Limb (tissue), 2 donors: Measurements from ENCODE around the gene CCDC149.
A peak's percentile ranks its signal among the peaks of the same experiment; 100 is the strongest.

Experiments
- DNase-seq, 2 donors: peaks; one replicate each; pipeline ENCODE4 v3.0.0-alpha.2; 2016; ENCODE audit errors: extremely low spot score in 2 of 2

Gene CCDC149

DNA sequence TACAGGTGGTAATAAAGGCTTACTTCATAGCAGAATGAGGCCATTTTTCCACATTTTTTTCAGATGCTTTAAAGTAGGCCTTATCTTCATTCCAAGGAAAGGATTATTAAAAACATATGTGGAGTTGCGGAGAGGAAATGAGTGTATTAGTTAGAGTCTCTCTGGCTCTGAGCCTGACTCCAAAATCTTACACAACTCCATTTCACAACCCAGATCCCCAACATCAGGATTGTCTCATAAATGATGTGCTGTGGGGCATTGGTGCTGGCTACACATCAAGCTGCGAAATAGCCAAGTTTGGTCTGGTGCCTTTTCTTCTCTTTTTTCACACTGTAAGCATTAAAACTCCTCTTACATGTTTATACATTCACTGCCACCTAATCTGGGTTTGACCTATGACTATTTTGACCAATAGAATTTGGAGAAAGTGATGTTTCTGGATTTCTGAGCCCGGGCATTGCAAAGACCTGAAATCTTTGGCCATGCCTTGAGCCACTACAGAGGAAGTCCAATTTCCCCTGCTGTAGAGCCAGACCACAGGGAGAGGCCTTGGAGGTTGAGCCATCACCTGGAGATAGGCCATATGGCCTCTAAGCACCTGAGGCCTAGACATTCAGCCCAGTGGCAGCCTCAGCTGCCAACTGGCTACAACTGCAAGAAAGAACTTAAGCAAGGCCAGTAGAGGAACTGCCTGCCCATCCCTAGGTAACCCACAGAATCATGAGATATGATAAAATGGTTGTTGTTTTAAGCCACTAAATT, 134.2 kb downstream of the CCDC149 start:
- peak in 1 of 2 donors; percentile 83 for DNase-seq

DNA sequence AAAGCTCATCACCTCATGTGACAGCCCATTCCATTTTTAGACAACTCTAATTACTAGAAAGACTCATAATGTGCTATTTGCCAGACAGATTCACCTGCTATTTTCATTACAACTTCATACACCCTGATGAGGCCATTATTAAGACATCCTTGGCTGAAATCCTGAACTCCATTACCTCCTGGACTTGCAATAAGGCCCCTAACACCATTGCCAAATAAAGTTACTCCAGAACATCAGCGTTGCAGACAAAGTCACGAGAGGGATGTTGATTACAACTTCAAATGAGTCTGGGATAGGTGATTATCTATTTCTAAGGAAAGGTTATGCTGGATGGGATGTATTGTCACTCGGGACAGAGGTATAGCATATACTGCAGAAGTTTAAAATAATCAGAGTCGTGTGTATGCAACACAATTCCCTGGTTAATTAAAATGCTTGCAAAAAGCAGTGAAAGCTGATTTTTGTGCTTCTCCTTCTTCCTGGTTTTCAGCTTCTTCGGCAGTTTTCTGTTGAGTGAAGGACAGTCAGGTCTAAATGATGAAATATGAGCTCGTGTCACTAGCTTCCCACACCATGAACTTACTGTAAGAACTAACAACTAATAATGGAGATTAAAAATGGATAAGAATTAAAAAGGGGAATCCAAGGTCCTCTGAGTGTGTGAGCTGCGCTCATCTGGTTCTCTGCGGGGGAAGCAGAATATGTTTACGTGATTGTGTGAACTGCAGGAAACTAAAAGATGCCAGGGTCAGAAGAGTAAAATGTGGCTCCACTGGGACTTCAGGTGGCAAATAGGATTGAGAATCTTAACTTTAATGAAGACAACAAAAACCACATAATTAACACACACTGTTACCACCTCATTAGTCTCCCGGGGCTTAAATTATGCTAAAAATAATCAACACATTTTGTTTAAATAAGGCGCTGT, 135.0 kb downstream of the CCDC149 start:
- DNase-seq, result no peak

DNA sequence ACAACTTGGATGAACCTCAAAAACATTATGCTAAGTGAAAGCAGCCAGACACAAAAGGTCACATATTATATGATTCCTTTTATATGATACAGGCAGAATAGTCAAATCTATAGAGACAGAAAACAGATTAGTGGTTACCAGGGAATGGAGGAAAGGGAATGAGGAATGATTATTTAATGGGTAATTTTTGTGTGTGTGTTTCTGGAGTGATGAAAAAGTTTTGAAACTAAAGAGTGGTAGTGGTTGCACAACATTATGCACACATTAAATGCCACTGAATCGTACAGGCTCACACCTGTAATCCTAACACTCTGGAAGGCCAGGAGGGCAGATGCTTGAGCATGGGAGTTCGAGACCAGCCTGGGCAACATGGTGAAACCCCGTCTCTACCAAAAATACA, 137.1 kb downstream of the CCDC149 start:
- DNase-seq, result no peak

DNA sequence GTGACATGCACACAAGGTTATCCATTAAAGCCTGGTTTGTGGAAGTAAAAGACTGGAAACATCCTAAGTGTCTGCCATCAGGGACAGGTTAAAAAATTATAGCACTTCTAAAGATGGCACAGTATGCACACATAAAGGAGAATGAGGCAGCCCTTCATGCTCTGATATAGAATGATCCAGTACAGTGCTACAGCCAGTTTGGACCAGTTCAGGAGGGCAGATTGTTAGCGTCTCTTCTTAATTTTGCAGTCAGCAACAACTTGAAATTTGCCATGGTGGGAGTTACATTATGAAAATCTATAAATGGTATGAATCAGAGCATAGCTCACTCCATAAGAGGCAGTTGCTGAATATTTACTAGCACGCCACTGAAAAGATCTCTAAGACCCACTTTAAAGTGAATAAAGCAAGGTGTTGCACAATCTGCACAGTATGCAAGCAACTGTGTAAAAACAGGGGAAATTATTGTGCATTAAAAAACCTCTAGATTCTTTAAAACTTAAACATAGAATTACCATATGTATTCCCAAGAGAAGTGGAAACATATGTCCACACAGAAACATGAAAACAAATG, 137.7 kb downstream of the CCDC149 start:
- no peak for DNase-seq

DNA sequence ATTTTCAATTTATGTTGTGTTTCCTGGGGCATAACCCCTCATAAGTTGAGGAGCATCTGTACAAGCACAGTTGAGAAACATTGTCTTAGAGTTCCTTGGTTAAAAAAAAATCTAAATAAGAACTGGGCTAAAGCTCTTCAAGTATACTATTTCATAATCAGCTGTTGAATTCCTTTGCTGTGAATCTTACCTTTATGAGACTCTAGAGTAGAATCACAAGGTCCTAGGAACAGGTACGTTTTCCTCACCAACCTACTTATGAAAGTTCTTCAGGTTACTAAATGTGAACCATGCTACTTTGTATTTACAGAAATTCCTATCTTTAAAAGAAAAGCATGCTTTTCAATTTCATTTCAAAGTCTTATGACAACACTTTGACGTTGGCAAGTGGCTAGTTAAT, 138.4 kb downstream of the CCDC149 start:
- DNase-seq, result no peak

DNA sequence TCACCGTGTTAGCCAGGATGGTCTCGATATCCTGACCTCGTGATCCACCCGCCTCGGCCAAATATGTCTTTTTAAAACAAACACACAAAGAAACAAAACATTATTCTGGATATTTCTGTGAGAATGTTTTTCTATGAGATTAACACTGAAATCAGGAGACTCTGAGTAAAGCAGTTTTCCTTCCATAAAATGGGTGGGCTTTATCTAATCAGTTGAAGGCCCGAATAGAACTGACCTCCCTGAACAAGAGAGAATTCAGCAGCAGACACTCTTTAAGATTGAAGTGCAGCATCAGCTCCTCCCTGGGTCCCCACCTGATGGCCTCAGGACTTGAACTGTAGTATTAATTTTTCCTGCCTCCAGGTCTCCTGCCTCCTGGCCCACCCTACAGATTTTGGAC, 139.9 kb downstream of the CCDC149 start:
- DNase-seq, result no peak

DNA sequence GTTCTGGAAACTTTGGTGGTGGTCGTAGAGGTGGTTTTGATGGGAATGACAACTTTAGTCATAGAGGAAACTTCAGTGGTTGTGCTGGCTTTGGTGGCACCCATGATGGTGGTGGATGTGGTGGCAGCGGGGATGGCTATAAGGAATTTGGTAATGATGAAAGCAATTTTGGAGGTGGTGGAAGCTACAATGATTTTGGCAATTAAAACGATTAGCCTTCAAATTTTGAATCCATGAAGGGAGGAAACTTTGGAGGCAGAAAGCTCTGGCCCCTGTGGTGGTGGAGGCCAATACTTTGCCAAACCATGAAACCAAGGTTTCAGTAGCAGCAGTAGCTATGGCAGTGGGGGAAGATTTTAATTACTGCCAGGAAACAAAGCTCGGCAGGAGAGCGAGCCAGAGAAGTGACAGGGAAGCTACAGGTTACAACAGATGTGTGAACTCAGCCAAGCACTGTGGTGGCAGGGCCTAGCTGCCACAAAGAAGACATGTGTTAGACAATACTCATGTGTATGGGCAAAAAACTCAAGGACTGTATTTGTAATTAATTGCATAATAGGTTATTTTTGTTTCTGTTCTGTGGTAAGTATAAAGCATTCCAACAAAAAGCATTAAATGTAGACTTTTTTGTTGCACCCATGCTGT, 140.7 kb downstream of the CCDC149 start:
- no peak for DNase-seq

DNA sequence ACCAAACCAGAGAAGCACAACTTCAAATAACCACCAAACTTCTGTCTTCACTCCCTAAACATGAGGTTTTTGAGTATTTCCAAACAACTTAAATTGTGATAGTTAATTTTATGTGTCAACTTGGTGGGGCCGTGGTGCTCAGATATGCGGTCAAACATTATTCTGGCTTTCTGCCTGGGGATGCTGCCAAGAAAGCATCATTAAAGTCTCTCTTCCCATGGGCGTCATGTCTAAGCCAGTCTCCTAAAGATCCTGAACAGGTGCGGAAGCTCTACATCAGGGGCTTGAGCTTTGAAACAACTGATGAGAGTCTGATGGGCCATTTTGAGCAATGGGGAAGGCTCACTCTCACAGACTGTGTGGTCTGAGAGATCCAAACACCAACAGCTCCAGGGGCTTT, 141.6 kb downstream of the CCDC149 start:
- DNase-seq, result no peak

DNA sequence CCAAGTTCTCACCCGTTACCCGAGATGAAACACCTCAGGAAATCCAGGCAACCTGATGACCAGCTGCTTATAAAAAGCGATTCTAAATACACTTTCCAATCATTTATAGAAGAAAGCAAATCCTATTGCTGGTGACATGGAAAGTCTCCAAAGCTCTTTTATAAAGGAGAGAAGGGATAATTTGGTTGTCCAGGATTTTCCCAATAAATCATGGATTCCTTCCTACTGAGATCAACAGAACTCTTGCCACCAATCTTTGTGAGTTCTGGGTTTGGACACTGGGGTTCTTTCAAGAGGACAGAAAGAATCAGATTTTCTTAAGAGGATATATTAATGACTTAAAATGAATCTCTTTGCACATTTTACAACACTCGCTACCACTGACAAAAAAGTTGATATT, 142.2 kb downstream of the CCDC149 start:
- no peak for DNase-seq

DNA sequence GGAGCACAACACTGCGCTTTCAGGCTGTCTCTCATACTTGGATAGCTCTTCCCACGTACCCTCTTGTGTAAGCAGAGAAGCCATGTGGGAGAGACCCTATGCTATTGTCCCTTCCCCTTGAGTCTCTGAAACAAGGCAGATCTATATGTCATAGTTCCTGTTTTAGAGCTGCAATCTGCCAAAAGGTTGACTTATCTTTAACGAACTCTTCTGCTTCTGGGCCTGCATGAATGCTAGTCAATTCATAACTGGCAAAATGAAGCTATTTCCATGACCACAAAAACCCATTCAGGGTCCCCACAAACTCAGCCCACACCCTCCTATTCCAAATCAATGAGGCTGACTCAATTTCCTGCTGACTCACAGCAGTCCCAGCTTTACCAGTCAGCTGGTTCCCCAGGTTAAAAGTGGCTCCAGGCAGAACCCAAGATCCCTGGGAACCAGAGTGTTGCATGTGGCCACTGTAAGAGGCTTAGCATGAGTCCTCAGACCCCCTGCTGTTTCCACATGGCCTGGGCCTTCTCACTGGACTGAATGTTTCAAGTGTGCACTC, 142.7 kb downstream of the CCDC149 start:
- no peak for DNase-seq

DNA sequence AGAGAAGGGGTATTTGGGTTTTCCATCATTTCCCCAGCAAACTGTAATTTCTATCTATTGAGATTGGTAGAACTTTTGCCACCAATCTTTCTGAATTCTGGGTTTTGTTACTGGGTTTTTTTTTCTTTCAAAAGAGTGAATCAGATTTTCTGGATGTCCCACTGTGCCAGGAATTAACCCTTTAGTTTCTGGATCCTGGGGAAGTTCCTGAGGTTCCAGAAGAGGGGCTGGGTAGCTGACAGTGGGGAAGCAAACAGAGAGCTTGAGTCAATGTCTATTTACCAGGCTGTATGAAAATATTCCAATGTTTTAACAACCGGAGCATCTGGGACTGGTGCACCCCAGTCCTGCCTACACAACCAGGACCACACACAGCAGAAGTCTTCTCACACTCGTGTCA, 143.3 kb downstream of the CCDC149 start:
- no peak for DNase-seq

DNA sequence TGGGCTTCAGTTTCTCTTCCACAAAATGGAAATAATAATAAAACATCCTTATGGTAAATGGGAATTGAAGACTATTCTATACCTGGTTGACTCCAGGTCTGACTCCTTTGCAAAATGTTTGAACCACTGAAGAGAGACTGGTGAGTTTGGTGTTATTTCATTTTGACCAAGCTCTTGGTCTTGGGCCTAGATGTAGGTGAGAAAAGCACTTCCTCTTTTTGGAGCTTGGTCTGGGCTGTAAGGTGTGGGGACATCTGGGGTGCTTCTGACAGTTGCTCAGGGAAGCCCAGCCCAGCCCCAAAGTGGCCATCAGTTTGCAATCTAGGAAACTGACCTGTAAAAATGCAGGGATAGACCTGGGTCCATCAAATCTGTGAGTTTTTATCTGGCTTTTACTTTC, 144.2 kb downstream of the CCDC149 start:
- no peak for DNase-seq

DNA sequence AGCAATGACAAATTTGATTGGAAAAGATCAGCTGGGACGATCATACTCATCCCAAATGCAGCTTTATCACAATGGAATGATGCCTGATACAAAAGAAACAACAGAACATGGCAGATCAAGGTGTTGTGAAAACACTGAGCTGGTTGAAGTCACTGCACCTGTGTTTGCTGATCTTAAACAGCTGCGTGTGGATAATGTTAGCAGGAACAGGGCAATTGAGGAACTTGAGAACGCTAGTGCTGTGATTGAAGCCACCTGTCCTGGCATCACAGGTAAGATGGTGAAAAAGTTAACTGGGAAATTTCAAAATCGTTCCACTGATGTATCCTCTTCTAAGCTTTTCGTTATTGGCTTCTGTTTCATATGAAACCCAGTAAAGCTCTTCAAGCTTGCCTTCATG, 144.8 kb downstream of the CCDC149 start:
- no peak for DNase-seq

DNA sequence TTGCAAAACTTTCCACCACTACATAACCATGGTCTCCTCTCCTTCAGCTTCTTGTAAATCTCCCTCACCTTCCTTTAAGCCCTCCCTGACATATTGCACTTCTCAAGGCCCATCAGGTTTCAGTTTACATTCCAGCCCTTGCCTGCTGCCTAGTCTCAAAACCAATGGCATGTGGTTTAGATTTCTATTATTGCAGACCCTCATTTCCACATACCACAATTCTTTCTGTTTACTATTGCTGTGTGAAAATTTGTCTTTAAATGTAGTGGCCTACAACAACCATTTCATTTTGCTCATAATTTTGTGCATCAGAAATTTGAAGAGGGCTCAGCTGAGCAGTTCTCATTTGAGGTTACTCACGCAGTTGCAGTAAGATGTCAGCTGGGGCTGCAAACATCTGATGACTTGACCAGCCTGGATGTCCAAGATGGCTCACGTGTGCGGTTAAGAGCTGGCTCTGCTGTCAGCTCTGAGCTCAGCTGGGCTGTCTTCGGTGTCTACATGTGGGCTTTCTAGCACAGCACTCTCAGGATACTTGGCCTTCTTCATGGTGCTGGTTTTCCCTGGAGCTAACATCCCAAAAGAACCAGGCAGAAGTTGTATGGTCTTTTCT, 147.4 kb downstream of the CCDC149 start:
- no peak for DNase-seq

DNA sequence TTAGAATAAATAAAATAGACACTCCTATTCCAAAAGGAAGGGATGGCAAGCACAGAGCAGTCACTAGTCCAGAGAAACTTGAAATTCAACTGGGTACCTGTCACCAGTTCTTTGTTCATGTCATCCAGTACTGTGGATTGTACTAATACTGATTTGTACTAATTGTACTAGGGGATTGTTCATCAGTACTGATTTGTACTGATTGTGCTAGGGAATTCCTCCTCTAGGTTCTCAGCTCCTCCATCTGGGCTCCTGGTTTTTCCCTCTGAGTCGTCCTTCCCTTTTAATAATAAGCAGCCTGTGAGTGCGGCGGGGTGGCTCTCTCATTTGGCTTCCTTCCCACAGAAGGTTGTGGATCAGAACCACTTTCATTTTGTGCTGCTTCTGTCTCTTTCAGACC, 148.5 kb downstream of the CCDC149 start:
- DNase-seq, result no peak

DNA sequence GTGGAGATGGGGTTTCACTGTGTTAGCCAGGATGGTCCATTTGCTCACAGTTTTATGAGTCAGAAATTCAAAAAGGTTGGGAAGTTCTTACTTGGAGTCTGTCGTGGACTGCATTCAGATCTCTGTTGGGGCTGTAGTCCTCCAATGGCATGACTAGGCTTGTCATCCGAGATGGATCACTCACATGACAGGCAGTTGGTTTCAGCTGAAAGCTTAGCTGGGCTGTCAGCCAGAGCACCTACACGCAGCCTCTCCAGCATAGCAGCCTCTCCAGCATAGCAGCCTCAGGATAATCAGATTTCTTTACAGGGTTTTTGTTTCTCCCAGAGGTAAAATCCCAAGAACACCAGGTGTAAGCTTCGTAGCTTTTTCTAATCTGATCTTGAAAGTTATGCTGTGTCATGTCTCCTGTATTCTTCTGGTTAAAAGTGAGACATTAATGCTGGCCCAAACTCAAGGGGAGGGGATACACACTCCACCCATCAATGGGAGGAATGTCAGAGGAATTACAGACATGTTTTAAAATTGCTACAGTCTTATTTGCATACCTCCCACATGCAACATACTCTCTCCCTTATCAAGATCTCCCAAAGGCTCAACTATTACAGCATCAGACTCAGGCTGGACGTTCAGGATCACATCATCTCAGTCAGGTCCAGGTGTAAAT, 149.1 kb downstream of the CCDC149 start:
- DNase-seq, result no peak
